Heart right ventricle (tissue), 16 donors: ENCODE measurements around the gene SLC20A1. TPM values are rescaled to one million over a fixed set of nuclear protein-coding genes. Genes with fewer than 3 reads are reported as not detected.

Experiments used
- ATAC-seq, 8 donors: fragments of 200-7000 bp; cut with Tn5 transposase; one replicate each; pipeline ENCODE4 v1.9.1; 2020; ENCODE audit warnings: mild to moderate bottlenecking in 8 of 8, moderate library complexity in 8 of 8, moderate number of reproducible peaks in 1 of 8
- DNase-seq, 2 donors: peaks; one replicate each; pipeline ENCODE4 v3.0.0-alpha.2; 2020
- H3K27ac ChIP-seq, 10 donors: fragments of 200-600 bp; sonication (generic) in 2 of 10; one replicate each; pipeline versions ENCODE4 v1.5.0 to v1.8.0; 2020 to 2022; ENCODE audit warnings: mild to moderate bottlenecking in 3 of 10
- H3K27me3 ChIP-seq, 7 donors: fragments of 200-600 bp; one replicate each; pipeline ENCODE4 v1.8.0; 2021 to 2022; ENCODE audit warnings: mild to moderate bottlenecking in 2 of 7
- H3K36me3 ChIP-seq, 9 donors: fragments of 200-600 bp; sonication (generic) in 1 of 9; one replicate each; pipeline versions ENCODE4 v1.5.0 to v1.8.0; 2020 to 2022; ENCODE audit warnings: mild to moderate bottlenecking in 2 of 9
- H3K4me1 ChIP-seq, 9 donors: fragments of 200-600 bp; sonication (generic) in 1 of 9; one replicate each; pipeline versions ENCODE4 v1.5.0 to v1.8.0; 2020 to 2022; ENCODE audit warnings: mild to moderate bottlenecking in 4 of 9
- H3K4me3 ChIP-seq, 10 donors: fragments of 200-600 bp; sonication (generic) in 2 of 10; one replicate each; pipeline versions ENCODE4 v1.5.0 to v1.8.0; 2020 to 2022; ENCODE audit warnings: mild to moderate bottlenecking in 7 of 10, moderate library complexity in 2 of 10
- H3K9me3 ChIP-seq, 11 donors: fragments of 200-600 bp in 10 of 11; sonication (generic) in 2 of 11; one replicate each; pipeline versions ENCODE4 v1.5.0 to v1.8.0; 2013 to 2022; ENCODE audit warnings: mild to moderate bottlenecking in 2 of 11, control low read depth in 1 of 11, moderate library complexity in 1 of 11
- WGBS, 2 donors: extraction: QIAGEN DNeasy Blood & Tissue Kit; methylation state at CpG; one replicate each; pipeline ENCODE4 v1.1.7; 2013; ENCODE audit warnings: inconsistent platforms in 1 of 2; 5-methylcytosine and 5-hydroxymethylcytosine counted together
- intact Hi-C, 10 donors: fragments of 100-400 bp; cut with DNase I; formaldehyde crosslinking; loops; one replicate each; pipeline versions ENCODE4 v1.11.1 to v1.14.2; 2022
- polyA plus RNA-seq, 2 donors: library from polyadenylated mRNA; stranded (reverse); fragments of 200-250 nt; gene quantifications; one replicate each; pipeline ENCODE4 v1.2.3, GENCODE V29; 2013
- total RNA-seq, 10 donors: library from RNA; stranded (reverse); fragmentation: NEBNext Ultra II Directional in 3 of 10; extraction: Animal tissue kit (Norgen Biotek cat#: 25700) in 3 of 10; gene quantifications; one replicate each; pipeline versions ENCODE4 v1.2.1 to v1.2.4, GENCODE V29; 2021 to 2023
- TF ChIP-seq, protein P1 (sequence below), 9 donors: fragments of 200-600 bp; sonication (generic) in 2 of 9; IDR thresholded peaks; one replicate each; pipeline versions ENCODE4 v1.5.0 to v1.8.0; 2021 to 2022; ENCODE audit warnings: antibody characterized with exemption in 9 of 9, mild to moderate bottlenecking in 5 of 9, moderate library complexity in 1 of 9
- donor health status: Arrhythmogenic right ventricular cardiomyopathy.
- donor health status: ischemic (EF 13 %, LVEDD 7.1; RV severe dilation, severe dysfunction).
- donor health status: healthy with polysubstance abuse.
- donor health status: DM: no; HTN: yes; CAD: no.
- donor health status: DM: no; HTN: no; CAD: no.
- donor health status: ischemic (EF 25% LVEDD 6.9; RV normal size, moderate dysfunction).
- donor health status: ischemic (EF 25% LVEDD 5.7; RV mildly dilated, moderate dysfunction).
- donor health status: healthy.
- donor health status: DM: yes; HTN: yes; CAD: no.
- donor health status: Ischemic cardiomyopathy.
- donor health status: ischemic (EF 35%, LVEDD 5.7; RV mildly dilated, moderate dysfunction).
- donor health status: nonischemic (EF 11% LVEDD 7.7; RV severe dilation, severe dysfunction).
- donor health status: DM: yes; HTN: yes; CAD: no.
- donor health status: PGD.
- donor health status: ischemic (EF 29% LVEDD 5.4; RV normal size, mild dysfunction).
- donor health status: nonischemic (EF 23%, LVEDD 6.1; RV moderate dilation, normal function).

Gene SLC20A1
- total and polyA plus RNA-seq, 12 donors: 9.9 to 21.3 (median 13.2) TPM

DNA sequence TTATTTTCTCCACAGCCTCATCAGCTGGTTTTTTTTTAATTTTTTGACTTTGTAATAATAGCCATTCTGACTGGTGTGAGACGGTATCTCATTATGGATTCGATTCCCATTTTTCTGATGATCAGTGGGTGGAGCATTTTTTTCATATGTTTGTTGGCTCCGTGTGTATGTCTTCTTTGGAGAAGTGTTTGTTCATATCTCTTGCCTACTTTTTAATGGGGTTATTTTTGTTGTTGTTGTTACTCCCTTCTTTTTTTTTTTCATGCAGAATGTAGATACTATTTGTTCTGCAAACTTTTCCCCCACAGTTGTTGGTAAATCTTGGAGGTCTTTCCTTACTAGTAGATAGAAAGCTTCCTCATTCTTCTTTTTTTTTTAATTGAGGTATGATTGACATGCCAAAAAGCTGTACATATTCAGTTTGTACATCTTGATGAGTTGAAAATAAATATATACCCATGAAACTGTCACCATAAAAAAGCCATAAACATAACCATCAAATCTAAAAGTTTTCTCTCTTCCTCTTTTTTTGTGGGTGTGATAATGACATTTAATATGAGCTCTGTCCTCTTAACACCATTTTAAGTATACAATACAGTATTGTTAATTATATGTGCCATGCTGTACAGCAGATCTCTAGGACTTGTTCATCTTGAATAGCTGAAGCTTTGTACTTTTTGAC lies 53.2 kb downstream of the SLC20A1 start:
- intact Hi-C loops: loop anchor here in 2 of 10 donors (10.0 kb wide), 1 partner anchor 74 kb away; no protein-coding TSS in a partner anchor
- TF ChIP-seq, protein P1, sequence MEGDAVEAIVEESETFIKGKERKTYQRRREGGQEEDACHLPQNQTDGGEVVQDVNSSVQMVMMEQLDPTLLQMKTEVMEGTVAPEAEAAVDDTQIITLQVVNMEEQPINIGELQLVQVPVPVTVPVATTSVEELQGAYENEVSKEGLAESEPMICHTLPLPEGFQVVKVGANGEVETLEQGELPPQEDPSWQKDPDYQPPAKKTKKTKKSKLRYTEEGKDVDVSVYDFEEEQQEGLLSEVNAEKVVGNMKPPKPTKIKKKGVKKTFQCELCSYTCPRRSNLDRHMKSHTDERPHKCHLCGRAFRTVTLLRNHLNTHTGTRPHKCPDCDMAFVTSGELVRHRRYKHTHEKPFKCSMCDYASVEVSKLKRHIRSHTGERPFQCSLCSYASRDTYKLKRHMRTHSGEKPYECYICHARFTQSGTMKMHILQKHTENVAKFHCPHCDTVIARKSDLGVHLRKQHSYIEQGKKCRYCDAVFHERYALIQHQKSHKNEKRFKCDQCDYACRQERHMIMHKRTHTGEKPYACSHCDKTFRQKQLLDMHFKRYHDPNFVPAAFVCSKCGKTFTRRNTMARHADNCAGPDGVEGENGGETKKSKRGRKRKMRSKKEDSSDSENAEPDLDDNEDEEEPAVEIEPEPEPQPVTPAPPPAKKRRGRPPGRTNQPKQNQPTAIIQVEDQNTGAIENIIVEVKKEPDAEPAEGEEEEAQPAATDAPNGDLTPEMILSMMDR (IDR thresholded peaks at IDR 0.05): no peak

DNA sequence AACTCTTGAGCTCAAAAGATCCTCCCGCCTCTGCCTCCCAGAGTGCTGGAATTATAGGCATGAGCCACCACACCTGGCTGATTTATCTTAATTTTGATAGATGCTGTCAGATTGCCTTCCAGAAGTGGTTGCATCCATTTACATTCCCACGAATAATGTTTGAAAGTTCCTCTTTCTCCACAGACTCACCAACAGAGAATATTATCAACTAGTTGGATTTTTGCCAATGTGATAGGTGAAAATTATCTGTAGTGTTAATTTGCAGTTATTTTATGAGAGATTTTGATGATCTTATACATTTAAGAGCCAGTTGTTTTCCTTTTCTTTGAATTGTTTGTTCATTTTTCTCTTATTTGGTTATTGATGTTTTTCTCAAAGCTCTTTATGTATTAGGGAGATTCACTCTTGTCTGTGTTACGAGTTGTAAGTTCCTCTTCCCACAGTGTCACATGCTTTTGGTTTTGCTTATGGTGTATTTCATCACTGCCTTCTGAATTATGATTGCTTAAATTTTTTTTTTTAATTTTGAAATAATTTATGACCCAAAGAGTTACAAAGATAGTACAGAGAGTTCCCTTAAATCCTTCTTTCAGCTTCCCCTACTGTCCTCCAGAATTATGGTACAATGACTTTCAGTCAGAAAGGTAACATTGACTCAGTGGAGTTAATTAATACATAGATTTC lies 54.4 kb downstream of the SLC20A1 start:
- DNase-seq: no peak
- intact Hi-C loops: loop anchor here in 3 of 10 donors (5.0 to 10.0 kb wide), 2 partner anchors 75 to 88 kb away; no protein-coding TSS in a partner anchor
- Histone ChIP-seq H3K9me3 (no peaks in the 10 kb centered on the region), H3K4me3 (no peak overlapping the region), H3K27me3 (peaks cover 0 to 12% (median 0%) of the 10 kb centered on the region in 7 donors), H3K36me3 (no peaks in the 10 kb centered on the region), H3K27ac (peak overlapping the region in 3 of 10 donors; percentile 21 to 87 (median 40)), H3K4me1 (peaks cover 0 to 38% (median 0%) of the 10 kb centered on the region in 9 donors)
- TF ChIP-seq, protein P1 (IDR thresholded peaks at IDR 0.05): no peak
- peak in 5 of 8 donors; percentile 18 to 67 (median 61) for ATAC-seq
- 70 to 75% methylated on average over 3 of the region's 3 CpGs for WGBS, 2 donors

More for the DNA sequence above, 53.2 kb downstream of the SLC20A1 start:
- Histone ChIP-seq H3K27me3 (peaks cover 0 to 7% (median 0%) of the 10 kb centered on the region in 7 donors), H3K9me3 (no peaks in the 10 kb centered on the region), H3K4me1 (peaks cover 0 to 38% (median 0%) of the 10 kb centered on the region in 9 donors), H3K4me3 (no peak overlapping the region), H3K36me3 (no peaks in the 10 kb centered on the region), H3K27ac (peak overlapping the region in 2 of 10 donors; percentile 40 to 87)
- no peak for DNase-seq
- ATAC-seq: no peak
- 87 to 88% methylated on average over 3 of the region's 3 CpGs for WGBS, 2 donors

DNA sequence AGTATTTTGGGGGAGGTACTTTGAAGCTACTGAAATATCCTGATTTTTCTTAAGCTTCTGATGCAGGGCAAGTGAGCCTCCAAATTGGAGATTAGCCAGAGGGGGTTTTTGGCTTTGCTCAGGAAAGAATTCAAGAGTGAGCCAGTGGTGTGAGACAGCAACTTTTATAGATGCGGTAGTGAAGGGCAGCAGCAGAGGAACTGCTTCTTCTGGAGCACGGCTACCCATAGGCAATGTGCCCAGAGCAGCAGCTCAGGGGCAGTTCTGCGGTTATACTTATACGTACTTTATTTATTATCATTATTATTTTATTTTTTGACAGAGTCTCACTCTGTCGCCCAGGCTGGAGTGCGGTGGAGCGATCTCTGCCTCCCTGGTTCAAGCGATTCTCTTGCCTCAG lies 55.3 kb downstream of the SLC20A1 start:
- TF ChIP-seq, protein P1 (IDR thresholded peaks at IDR 0.05): no peak
- intact Hi-C loops: loop anchor here in 1 of 10 donors (5.0 kb wide), 1 partner anchor 89 kb away; no protein-coding TSS in a partner anchor

DNA sequence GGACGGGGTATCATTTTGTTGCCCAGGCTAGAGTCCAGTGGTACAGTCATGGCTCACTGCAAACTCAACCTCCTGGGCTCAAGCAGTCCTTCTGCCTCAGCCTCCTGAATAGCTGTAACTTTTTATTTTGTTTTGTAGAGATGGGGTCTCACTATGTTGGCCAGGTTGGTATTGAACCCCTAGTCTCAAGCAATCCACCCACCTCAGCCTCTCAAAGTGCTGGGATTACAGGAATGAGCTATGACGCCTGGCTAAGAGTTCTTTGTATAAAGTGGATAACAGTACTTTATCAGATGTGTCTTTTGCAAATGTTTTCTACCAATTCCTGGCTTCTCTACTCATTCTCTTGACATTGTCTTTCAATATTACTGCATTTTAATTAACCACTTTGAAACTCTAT lies 57.9 kb downstream of the SLC20A1 start:
- TF ChIP-seq, protein P1 (IDR thresholded peaks at IDR 0.05): no peak
- WGBS, 2 donors: 45 to 93% methylated on average over 2 of the region's 2 CpGs
- Histone ChIP-seq H3K27me3 (peaks cover 0 to 35% (median 2%) of the 10 kb centered on the region in 7 donors), H3K36me3 (no peaks in the 10 kb centered on the region), H3K4me3 (no peak overlapping the region), H3K9me3 (no peaks in the 10 kb centered on the region), H3K27ac (no peak overlapping the region), H3K4me1 (peaks cover 0 to 64% (median 0%) of the 10 kb centered on the region in 9 donors)
- intact Hi-C loops: loop anchor here in 1 of 10 donors (5.0 kb wide), 1 partner anchor 91 kb away; no protein-coding TSS in a partner anchor
- DNase-seq: no peak
- no peak for ATAC-seq

More for the DNA sequence above, 55.3 kb downstream of the SLC20A1 start:
- no peak overlapping the region for H3K4me3 ChIP-seq
- ATAC-seq (peak in 4 of 8 donors; percentile 46 to 66 (median 52)), DNase-seq (no peak)
- no peaks in the 10 kb centered on the region for H3K9me3 ChIP-seq
- WGBS, 2 donors: 74 to 80% methylated on average over 8 of the region's 8 CpGs
- peak overlapping the region in 2 of 10 donors; percentile 21 to 87 for H3K27ac ChIP-seq
- peaks cover 0 to 44% (median 0%) of the 10 kb centered on the region in 9 donors for H3K4me1 ChIP-seq
- H3K36me3 ChIP-seq: no peaks in the 10 kb centered on the region
- H3K27me3 ChIP-seq: peaks cover 0 to 18% (median 0%) of the 10 kb centered on the region in 7 donors
